Fibroblast of lung (primary cell): ENCODE results near the gene LRRK1. TPM values are rescaled to one million over a fixed set of nuclear protein-coding genes. Genes with fewer than 3 reads are reported as not detected.

Experiments
- DNase-seq, 2 donors: peaks; one replicate each; pipeline versions ENCODE4 v3.0.0 to v3.0.0-alpha.2; 2010; ENCODE audit warnings: low read depth in 2 of 2
- H2AFZ ChIP-seq: 2 replicates; pipeline ENCODE4 v1.5.1; 2012; ENCODE audit warnings: low read length, control low read depth, inconsistent platforms
- H3K27ac ChIP-seq: 2 replicates; pipeline ENCODE4 v1.5.1; 2011; ENCODE audit warnings: low read length, control low read depth; ENCODE audit not compliant: insufficient read depth
- H3K27me3 ChIP-seq: 2 replicates; pipeline ENCODE4 v1.5.1; 2011; ENCODE audit warnings: mild to moderate bottlenecking, low read length; ENCODE audit not compliant: control insufficient read depth, insufficient read depth
- H3K36me3 ChIP-seq: 2 replicates; pipeline ENCODE4 v1.5.1; 2011; ENCODE audit warnings: low read length; ENCODE audit not compliant: control insufficient read depth, insufficient read depth
- H3K4me1 ChIP-seq: 2 replicates; pipeline ENCODE4 v1.5.1; 2011; ENCODE audit warnings: low read length; ENCODE audit not compliant: control insufficient read depth, insufficient read depth; ENCODE audit errors: extremely low read depth
- H3K4me2 ChIP-seq: 2 replicates; pipeline ENCODE4 v1.5.1; 2011; ENCODE audit warnings: low read length, control low read depth; ENCODE audit not compliant: insufficient read depth; ENCODE audit errors: extremely low read depth
- H3K4me3 ChIP-seq, 4 experiments: fragments of 200-600 bp in 1 of 4; sonication (generic) in 1 of 4; replicated peaks in 1 of 4; 2 replicates each; pipeline ENCODE4 v1.5.1; 2011 to 2016; ENCODE audit warnings: low read length in 4 of 4, low read depth in 3 of 4, mild to moderate bottlenecking in 3 of 4, control low read depth in 2 of 4, inconsistent platforms in 1 of 4, mixed read lengths in 1 of 4; ENCODE audit not compliant: insufficient read depth in 1 of 4; ENCODE audit errors: control extremely low read depth in 1 of 4
- H3K79me2 ChIP-seq: 2 replicates; pipeline ENCODE4 v1.5.1; 2012; ENCODE audit warnings: mild to moderate bottlenecking, low read length, inconsistent platforms; ENCODE audit not compliant: control insufficient read depth, insufficient read depth
- H3K9ac ChIP-seq: 2 replicates; pipeline ENCODE4 v1.5.1; 2011; ENCODE audit warnings: mild to moderate bottlenecking, low read length, control low read depth; ENCODE audit not compliant: insufficient read depth
- H3K9me3 ChIP-seq: 2 replicates; pipeline ENCODE4 v1.5.1; 2012; ENCODE audit warnings: low read depth, low read length; ENCODE audit not compliant: control insufficient read depth, insufficient read depth
- H4K20me1 ChIP-seq: 2 replicates; pipeline ENCODE4 v1.5.1; 2011; ENCODE audit warnings: low read length; ENCODE audit not compliant: control insufficient read depth, insufficient read depth; ENCODE audit errors: extremely low read depth
- EZH2 ChIP-seq: IDR thresholded peaks from 2 replicates; pipeline ENCODE4 v1.5.1; 2012; ENCODE audit warnings: low read length, control low read depth, mild to moderate bottlenecking; ENCODE audit errors: missing control alignments
- polyA plus RNA-seq, 2 donors: library from polyadenylated mRNA; depleted of rRNA in 1 of 2; stranded (reverse) in 1 of 2; unstranded in 1 of 2; fragments of >200 nt; gene quantifications; 2 replicates each; pipeline ENCODE4 v1.2.1, GENCODE V29; 2011 to 2012; ENCODE audit warnings: missing spikeins in 1 of 2
- total RNA-seq: library from RNA; depleted of rRNA; stranded (reverse); fragments of >200 nt; gene quantifications from 2 replicates; pipeline ENCODE4 v1.2.1, GENCODE V29; 2014
- TF ChIP-seq, protein P1 (sequence below), 2 donors: IDR thresholded peaks in 1 of 2; conservative IDR thresholded peaks in 1 of 2; 1 replicate in 1 of 2; 2 replicates in 1 of 2; pipeline ENCODE4 v1.5.1; 2011 to 2012; ENCODE audit warnings: low read length in 2 of 2, control low read depth in 1 of 2, inconsistent platforms in 1 of 2, low read depth in 1 of 2, mild to moderate bottlenecking in 1 of 2

Gene LRRK1
- total and polyA plus RNA-seq, 2 donors (not counting 1 experiment from before 2014, with no cell fraction given), result 3.8 to 12.2 TPM

DNA sequence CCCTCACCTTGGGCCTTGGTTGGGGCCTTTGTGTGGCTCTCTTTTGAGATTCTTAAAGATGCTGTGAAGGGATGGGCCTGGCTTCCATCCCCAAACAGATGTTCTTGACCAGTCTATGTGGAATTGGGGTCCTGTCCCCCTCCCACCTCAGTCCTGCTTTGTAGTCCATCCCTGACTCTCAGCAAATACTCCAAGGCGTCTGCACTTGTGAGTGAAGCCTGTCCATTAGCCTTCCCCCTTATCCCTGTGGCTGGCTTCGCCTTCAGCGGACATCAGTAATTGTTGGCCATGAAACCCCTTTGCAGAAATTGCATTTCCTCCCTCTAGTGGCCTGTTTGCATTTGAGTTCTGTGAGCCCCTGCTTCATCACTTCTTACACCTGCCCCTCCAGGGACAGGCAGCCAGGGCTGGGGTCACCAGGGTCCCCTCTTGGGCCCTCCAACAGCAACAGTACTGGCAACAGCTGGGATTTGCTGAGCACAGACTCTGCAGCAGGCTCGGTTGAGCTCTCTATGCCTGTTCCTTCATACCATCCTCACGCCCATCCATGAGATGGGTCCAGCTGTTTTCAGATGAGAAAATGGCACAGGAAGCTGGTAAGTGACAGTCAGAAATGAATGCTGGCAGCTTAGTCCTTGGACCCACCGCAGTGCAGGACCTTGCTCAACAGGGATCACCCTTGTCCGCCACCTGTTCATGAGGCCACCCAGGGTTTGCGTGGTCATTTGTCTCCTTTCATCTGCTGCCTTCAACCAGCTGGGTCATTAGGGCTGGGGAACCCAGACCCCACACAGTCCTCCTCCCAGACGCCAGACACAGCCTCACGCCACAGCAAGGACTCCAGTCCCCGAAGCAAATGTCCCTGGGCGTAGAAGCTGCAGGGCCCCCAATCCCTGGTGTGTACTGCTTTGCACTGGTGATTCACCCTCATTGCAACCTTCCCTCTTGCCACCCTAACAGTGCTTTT is 8.9 kb upstream of the LRRK1 start:
- TF ChIP-seq, protein P1, sequence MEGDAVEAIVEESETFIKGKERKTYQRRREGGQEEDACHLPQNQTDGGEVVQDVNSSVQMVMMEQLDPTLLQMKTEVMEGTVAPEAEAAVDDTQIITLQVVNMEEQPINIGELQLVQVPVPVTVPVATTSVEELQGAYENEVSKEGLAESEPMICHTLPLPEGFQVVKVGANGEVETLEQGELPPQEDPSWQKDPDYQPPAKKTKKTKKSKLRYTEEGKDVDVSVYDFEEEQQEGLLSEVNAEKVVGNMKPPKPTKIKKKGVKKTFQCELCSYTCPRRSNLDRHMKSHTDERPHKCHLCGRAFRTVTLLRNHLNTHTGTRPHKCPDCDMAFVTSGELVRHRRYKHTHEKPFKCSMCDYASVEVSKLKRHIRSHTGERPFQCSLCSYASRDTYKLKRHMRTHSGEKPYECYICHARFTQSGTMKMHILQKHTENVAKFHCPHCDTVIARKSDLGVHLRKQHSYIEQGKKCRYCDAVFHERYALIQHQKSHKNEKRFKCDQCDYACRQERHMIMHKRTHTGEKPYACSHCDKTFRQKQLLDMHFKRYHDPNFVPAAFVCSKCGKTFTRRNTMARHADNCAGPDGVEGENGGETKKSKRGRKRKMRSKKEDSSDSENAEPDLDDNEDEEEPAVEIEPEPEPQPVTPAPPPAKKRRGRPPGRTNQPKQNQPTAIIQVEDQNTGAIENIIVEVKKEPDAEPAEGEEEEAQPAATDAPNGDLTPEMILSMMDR (conservative IDR thresholded peaks at IDR 0.05 in 1 of 2, IDR thresholded peaks at IDR 0.05 in 1 of 2; ENCODE audit: low read depth in 1 of 2, low read length in 2 of 2), result peak; percentile 26 to 39
- no peak for TF ChIP-seq EZH2
- no peak overlapping the region for H2AFZ ChIP-seq
- H3K36me3 ChIP-seq, result no peaks in the 10 kb centered on the region
- H4K20me1 ChIP-seq, result no peaks in the 10 kb centered on the region
- no peak overlapping the region for H3K4me2 ChIP-seq
- no peak overlapping the region for H3K4me3 ChIP-seq
- DNase-seq, result no peak
- H3K27ac ChIP-seq, result no peak overlapping the region
- no peaks in the 10 kb centered on the region for H3K9me3 ChIP-seq
- H3K4me1 ChIP-seq, result no peaks in the 10 kb centered on the region
- H3K79me2 ChIP-seq, result no peaks in the 10 kb centered on the region
- H3K27me3 ChIP-seq, result no peaks in the 10 kb centered on the region
- H3K9ac ChIP-seq, result no peak overlapping the region

DNA sequence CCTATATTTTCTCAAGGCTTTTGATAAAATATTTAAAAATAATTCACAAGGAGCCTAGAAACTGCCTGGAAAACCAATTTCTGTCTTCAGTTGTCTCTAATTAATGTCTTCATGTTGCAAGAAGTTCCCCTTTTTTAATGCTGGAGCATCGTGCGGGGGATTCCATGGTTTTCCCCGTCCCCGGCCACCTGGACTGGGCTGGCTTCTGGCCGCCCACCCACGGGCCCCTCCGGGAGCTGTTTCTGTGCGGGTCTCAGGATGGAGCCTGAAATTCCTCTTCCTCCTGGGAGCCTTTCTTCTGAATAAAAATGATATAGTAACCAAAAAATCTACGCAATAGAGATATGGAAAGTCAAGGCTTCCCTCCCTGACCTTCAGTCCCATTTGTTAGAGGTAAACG is 8.1 kb upstream of the LRRK1 start:
- TF ChIP-seq EZH2, result no peak
- TF ChIP-seq, protein P1 (conservative IDR thresholded peaks at IDR 0.05 in 1 of 2, IDR thresholded peaks at IDR 0.05 in 1 of 2; ENCODE audit: low read depth in 1 of 2, low read length in 2 of 2), result no peak
- Histone ChIP-seq H3K27ac (no peak overlapping the region), H3K36me3 (no peaks in the 10 kb centered on the region), H2AFZ (no peak overlapping the region), H3K27me3 (no peaks in the 10 kb centered on the region), H3K4me2 (no peak overlapping the region), H3K4me1 (no peaks in the 10 kb centered on the region), H3K9me3 (no peaks in the 10 kb centered on the region), H3K79me2 (no peaks in the 10 kb centered on the region), H3K9ac (no peak overlapping the region), H3K4me3 (no peak overlapping the region), H4K20me1 (no peaks in the 10 kb centered on the region)
- no peak for DNase-seq

DNA sequence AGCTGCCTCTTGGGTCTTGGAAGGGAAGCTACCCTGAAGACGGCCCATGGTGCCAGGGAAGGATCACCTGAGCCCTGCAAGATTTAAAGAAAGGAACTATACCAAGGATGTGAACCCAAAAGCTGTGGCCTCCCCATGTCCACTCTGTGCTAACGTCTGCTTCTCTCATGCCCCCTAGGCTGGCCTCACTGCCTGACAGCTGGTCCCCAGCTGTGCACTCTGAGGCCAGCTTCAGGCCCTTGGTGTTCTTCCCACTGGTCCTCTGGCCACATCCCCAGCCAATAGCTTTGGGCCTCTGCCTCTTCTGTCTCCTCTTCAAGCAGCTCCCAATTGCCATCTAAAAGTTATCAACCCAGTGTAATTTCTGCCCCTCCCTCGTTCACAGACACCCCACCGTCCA is 5.2 kb upstream of the LRRK1 start:
- H3K79me2 ChIP-seq, result no peaks in the 10 kb centered on the region
- no peak for TF ChIP-seq EZH2
- TF ChIP-seq, protein P1 (conservative IDR thresholded peaks at IDR 0.05 in 1 of 2, IDR thresholded peaks at IDR 0.05 in 1 of 2; ENCODE audit: low read depth in 1 of 2, low read length in 2 of 2), result no peak
- no peaks in the 10 kb centered on the region for H3K4me1 ChIP-seq
- H3K27me3 ChIP-seq, result no peaks in the 10 kb centered on the region
- no peaks in the 10 kb centered on the region for H3K36me3 ChIP-seq
- no peak overlapping the region for H3K9ac ChIP-seq
- H3K27ac ChIP-seq, result no peak overlapping the region
- H3K9me3 ChIP-seq, result no peaks in the 10 kb centered on the region
- no peaks in the 10 kb centered on the region for H4K20me1 ChIP-seq
- H3K4me3 ChIP-seq, result no peak overlapping the region
- H2AFZ ChIP-seq, result no peak overlapping the region
- peak in 1 of 2 donors; percentile 29 for DNase-seq
- H3K4me2 ChIP-seq, result no peak overlapping the region
